Cardiac muscle cell (in vitro differentiated cells and primary cell): Measurements from ENCODE around the gene SNED1. TPM values are rescaled to one million over a fixed set of nuclear protein-coding genes. Genes with fewer than 3 reads are reported as not detected.
"Not testable (repeated sequence)": the region's sequence is repeated elsewhere in the genome, so short reads cannot be mapped to it uniquely, and the experiment has no call there.

Source experiments
- DNase-seq, 2 donors: peaks; one replicate each; pipeline versions ENCODE4 v3.0.0 to v3.0.0-alpha.2; 2010 to 2017; ENCODE audit warnings: low read depth in 1 of 2, low spot score in 1 of 2
- H3K27ac ChIP-seq: fragments of 200-600 bp; sonication (generic); 2 replicates; pipeline ENCODE4 v1.5.1; 2016
- H3K27me3 ChIP-seq: fragments of 200-600 bp; sonication (generic); 2 replicates; pipeline ENCODE4 v1.6.0; 2016; ENCODE audit warnings: control low read depth
- H3K36me3 ChIP-seq: fragments of 200-600 bp; sonication (generic); 2 replicates; pipeline ENCODE4 v1.5.1; 2016; ENCODE audit warnings: control low read depth
- H3K4me1 ChIP-seq: fragments of 200-600 bp; sonication (generic); 2 replicates; pipeline ENCODE4 v1.8.1; 2017; ENCODE audit warnings: low read depth, mild to moderate bottlenecking, mixed run types
- H3K4me3 ChIP-seq: fragments of 200-600 bp; sonication (generic); 2 replicates; pipeline ENCODE4 v1.5.1; 2016; ENCODE audit warnings: mild to moderate bottlenecking
- H3K9me3 ChIP-seq: fragments of 200-600 bp; sonication (generic); 2 replicates; pipeline ENCODE4 v1.5.1; 2017; ENCODE audit warnings: low read depth, mild to moderate bottlenecking, control low read depth
- CTCF ChIP-seq: IDR thresholded peaks from 2 replicates; pipeline ENCODE4 v1.5.1; 2012; ENCODE audit warnings: low read depth, mild to moderate bottlenecking, low read length
- polyA plus RNA-seq: library from polyadenylated mRNA; unstranded; fragments of >200 nt; fragmentation: Nextera tagmentation; extraction: Ambion mirVana; gene quantifications from 2 replicates; pipeline ENCODE4 v1.2.1, GENCODE V29; 2016
- total RNA-seq: library from RNA; depleted of rRNA; stranded (reverse); fragments of >200 nt; gene quantifications from 2 replicates; pipeline ENCODE4 v1.2.3, GENCODE V29; 2016

Gene SNED1
- total and polyA plus RNA-seq, 2 experiments from 2014 or later, result 0.09 to 0.76 TPM

DNA sequence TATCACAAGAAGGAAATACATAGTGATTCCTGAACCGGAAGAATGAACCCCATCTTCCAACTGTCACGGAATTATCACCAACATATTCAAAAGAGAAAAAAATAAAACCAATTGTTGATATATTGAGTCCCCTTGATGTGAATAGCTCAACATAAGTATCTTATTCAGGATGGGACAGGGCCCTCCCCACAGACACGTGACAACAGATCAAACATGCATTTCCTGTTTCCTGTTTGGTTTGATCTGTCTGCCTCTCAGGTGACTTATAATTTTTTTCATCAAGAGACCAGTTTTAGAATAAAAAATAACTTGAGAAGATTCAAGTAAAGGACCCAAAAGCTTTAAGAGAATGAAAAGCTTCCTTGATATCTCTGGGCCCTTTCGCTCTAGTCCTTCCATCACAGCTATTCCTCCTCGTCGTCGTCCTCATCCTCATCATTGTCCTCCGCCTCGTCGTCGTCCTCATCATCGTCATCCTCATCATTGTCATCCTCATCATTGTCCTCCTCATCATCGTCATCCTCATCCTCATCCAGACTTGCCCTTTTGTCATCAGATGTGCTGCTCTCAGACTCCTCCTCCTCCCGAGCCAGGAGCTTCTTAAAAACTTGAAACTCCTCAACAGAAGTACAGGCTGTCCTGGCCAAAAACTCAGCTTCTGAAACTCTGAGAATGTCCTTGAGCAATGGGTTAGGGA lies 97.3 kb downstream of the SNED1 start:
- no peak for TF ChIP-seq CTCF
- H3K9me3 ChIP-seq, result no peaks in the 10 kb centered on the region
- H3K27me3 ChIP-seq, result no peaks in the 10 kb centered on the region
- H3K36me3 ChIP-seq, result peaks cover 49% of the 10 kb centered on the region
- H3K27ac ChIP-seq, result no peak overlapping the region
- no peak overlapping the region for H3K4me3 ChIP-seq
- no peaks in the 10 kb centered on the region for H3K4me1 ChIP-seq
- no peak for DNase-seq

DNA sequence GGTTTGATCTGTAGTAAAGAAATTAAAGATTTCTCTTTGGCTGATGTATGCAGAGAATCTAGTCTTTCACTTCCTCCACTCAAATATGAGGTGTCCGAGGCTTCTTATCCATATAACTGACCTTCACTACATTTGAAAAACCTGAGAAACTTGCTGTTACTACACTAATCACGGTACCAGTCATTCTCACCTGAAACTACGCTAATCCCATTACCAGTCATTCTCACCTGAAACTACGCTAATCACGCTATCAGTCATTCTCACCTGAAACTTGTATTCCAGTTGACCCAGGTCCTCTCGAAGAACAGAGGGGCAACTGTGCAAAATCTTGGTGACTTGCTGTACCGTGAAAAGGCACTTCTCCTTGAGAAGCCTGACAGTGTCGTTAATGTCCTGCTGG lies 98.6 kb downstream of the SNED1 start:
- Histone ChIP-seq H3K4me3 (no peak overlapping the region), H3K27me3 (no peaks in the 10 kb centered on the region), H3K9me3 (no peaks in the 10 kb centered on the region), H3K36me3 (peaks cover 42% of the 10 kb centered on the region), H3K27ac (no peak overlapping the region), H3K4me1 (no peaks in the 10 kb centered on the region)
- no peak for DNase-seq
- no peak for TF ChIP-seq CTCF

DNA sequence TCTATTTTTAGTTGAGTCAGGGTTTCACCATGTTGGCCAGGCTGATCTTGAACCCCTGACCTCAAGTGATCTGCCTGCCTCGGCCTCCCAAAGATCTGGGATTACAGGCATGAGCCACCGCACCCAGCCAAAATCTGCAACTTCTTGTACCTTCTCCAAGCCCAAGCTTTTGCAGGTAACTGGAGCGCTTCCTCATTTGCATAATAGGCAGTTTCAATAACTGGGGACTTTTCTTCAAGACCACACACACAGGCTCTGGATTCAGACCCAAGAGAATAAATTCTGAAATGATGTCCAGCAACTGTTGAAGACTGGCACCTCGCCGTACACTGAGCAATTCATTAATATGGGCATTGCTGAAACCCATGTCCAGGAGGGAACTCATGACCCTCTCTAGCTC lies 100.8 kb downstream of the SNED1 start:
- DNase-seq, result no peak
- Histone ChIP-seq H3K36me3 (peaks cover 31% of the 10 kb centered on the region), H3K4me3 (no peak overlapping the region), H3K4me1 (peaks cover 7% of the 10 kb centered on the region), H3K27ac (no peak overlapping the region), H3K27me3 (no peaks in the 10 kb centered on the region), H3K9me3 (no peaks in the 10 kb centered on the region)
- no peak for TF ChIP-seq CTCF

- Histone ChIP-seq H3K27me3 (no peaks in the 10 kb centered on the region), H3K27ac (peak within 1 kb of the TSS; percentile 94), H3K9me3 (no peaks in the 10 kb centered on the region), H3K4me3 (peak within 1 kb of the TSS; percentile 93), H3K4me1 (peaks cover 12% of the 10 kb centered on the region), H3K36me3 (peaks cover 9% of the 10 kb centered on the region)
- peak; percentile 85 to 94 for DNase-seq
- TF ChIP-seq CTCF, result no peak
Measured at GRCh38 chr2:241102239-241102803, 103.9 kb downstream of the SNED1 start, which contains the start of gene MTERF4. Gene MTERF4, minus strand, starts transcription at chr2:241102287. Its CDS starts 14 bp downstream, at chr2:241102273.

DNA sequence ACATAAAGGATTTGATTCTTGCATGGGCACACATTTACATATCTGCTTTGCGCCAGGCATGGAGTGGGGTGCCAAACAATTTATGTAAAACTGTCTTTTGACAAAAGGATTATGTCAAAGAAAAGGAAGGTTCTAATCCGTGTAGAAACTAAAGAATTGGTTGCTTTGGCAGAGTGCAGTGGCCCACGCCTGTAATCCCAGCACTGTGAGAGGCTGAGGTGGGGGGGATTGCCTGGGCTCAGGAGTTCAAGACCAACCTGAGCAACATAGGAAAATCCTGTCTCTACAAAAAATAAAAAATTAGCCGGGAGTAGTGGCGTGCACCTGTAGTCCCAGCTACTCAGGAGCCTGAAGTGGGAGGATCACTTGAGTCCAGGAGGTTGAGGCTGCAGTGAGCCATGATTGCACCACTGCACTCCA lies 104.8 kb downstream of the SNED1 start:
- Histone ChIP-seq H3K9me3 (no peaks in the 10 kb centered on the region), H3K4me3 (peak overlapping the region; percentile 93), H3K4me1 (peaks cover 12% of the 10 kb centered on the region), H3K27me3 (no peaks in the 10 kb centered on the region), H3K36me3 (peaks cover 9% of the 10 kb centered on the region), H3K27ac (peak overlapping the region; percentile 94)
- TF ChIP-seq CTCF, result no peak
- DNase-seq, result no peak

DNA sequence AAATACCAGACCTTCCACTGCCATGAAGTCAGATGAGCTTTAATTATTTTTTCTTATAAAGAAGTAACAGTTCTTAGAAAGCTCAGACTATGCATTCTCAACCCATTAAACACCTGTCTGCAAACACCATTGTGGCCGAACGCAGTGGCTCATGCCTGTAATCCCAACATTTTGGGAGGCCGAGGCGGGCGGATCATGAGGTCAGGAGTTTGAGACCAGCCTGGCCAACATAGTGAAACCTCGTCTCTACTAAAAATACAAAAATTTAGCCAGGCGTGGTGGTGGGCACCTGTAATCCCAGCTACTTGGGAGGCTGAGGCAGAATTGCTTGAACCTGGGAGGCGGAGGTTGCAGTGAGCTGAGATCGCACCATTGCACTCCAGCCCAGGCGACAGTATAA lies 106.2 kb downstream of the SNED1 start:
- H3K27ac ChIP-seq, H3K4me3 ChIP-seq, H3K36me3 ChIP-seq, DNase-seq, H3K9me3 ChIP-seq, H3K27me3 ChIP-seq: not testable (repeated sequence)
- H3K4me1 ChIP-seq, result peaks cover 12% of the 10 kb centered on the region
